ENCODE measurements around the gene MIOX. TPM values are rescaled to one million over a fixed set of nuclear protein-coding genes. Genes with fewer than 3 reads are reported as not detected.

The MIOX gene
- total RNA-seq, 4 donors from 2014 or later: not detected

GRCh38 chr22:50483977-50484853 is 2.4 kb upstream of the MIOX start:
- H3K27ac ChIP-seq: no peak overlapping the region
- TF ChIP-seq POLR2A (IDR thresholded peaks at IDR 0.05) (no peak), CTCF (IDR thresholded peaks at IDR 0.05) (no peak)
- H3K4me3 ChIP-seq: no peak overlapping the region
- intact Hi-C loops (cut with DNase I; ENCODE audit: low total_unique reads): no loop called here
- H3K27me3 ChIP-seq: peaks cover 12 to 18% of the 10 kb centered on the region in 2 donors
- H3K4me1 ChIP-seq: no peaks in the 10 kb centered on the region
- no peaks in the 10 kb centered on the region for H3K9me3 ChIP-seq
- DNase-seq: no peak
- H3K36me3 ChIP-seq: no peaks in the 10 kb centered on the region

GRCh38 chr22:50485221-50486131 is 1.2 kb upstream of the MIOX start:
- H3K27me3 ChIP-seq: peaks cover 12 to 18% of the 10 kb centered on the region in 2 donors
- no peak for TF ChIP-seq POLR2A (IDR thresholded peaks at IDR 0.05)
- TF ChIP-seq CTCF (IDR thresholded peaks at IDR 0.05): no peak

GRCh38 chr22:50487290-50488005 is 789 bp downstream of the MIOX start:
- Histone ChIP-seq H3K27me3 (peaks cover 4 to 8% of the 10 kb centered on the region in 2 donors), H3K27ac (no peak overlapping the region)
- no peak for DNase-seq

More at GRCh38 chr22:50485221-50486131, 1.2 kb upstream of the MIOX start:
- no peak overlapping the region for H3K27ac ChIP-seq
- intact Hi-C loops (cut with DNase I; ENCODE audit: low total_unique reads): no loop called here
- no peaks in the 10 kb centered on the region for H3K36me3 ChIP-seq
- no peaks in the 10 kb centered on the region for H3K4me1 ChIP-seq
- no peaks in the 10 kb centered on the region for H3K9me3 ChIP-seq
- no peak for DNase-seq
- H3K4me3 ChIP-seq: no peak overlapping the region

GRCh38 chr22:50488006-50488677 is 1.5 kb downstream of the MIOX start:
- TF ChIP-seq POLR2A (IDR thresholded peaks at IDR 0.05) (no peak), CTCF (IDR thresholded peaks at IDR 0.05) (no peak)
- no peaks in the 10 kb centered on the region for H3K4me1 ChIP-seq

More at GRCh38 chr22:50487290-50488005, 789 bp downstream of the MIOX start:
- Histone ChIP-seq H3K9me3 (no peaks in the 10 kb centered on the region), H3K4me3 (no peak overlapping the region), H3K4me1 (no peaks in the 10 kb centered on the region), H3K36me3 (no peaks in the 10 kb centered on the region)
- TF ChIP-seq POLR2A (IDR thresholded peaks at IDR 0.05) (no peak), CTCF (IDR thresholded peaks at IDR 0.05) (no peak)
- intact Hi-C loops (cut with DNase I; ENCODE audit: low total_unique reads): no loop called here

More at GRCh38 chr22:50488006-50488677, 1.5 kb downstream of the MIOX start:
- Histone ChIP-seq H3K4me3 (no peak overlapping the region), H3K27ac (no peak overlapping the region), H3K27me3 (peaks cover 0 to 4% of the 10 kb centered on the region in 2 donors), H3K36me3 (no peaks in the 10 kb centered on the region), H3K9me3 (no peaks in the 10 kb centered on the region)
- DNase-seq: no peak
- intact Hi-C loops (cut with DNase I; ENCODE audit: low total_unique reads): no loop called here

Measured in uterus (tissue), 4 donors.